Measurements from ENCODE around the gene SHQ1. TPM values are rescaled to one million over a fixed set of nuclear protein-coding genes. Genes with fewer than 3 reads are reported as not detected.

SHQ1 gene
- total RNA-seq, 4 donors from 2014 or later: 11.0 to 105 (median 13.4) TPM

DNA sequence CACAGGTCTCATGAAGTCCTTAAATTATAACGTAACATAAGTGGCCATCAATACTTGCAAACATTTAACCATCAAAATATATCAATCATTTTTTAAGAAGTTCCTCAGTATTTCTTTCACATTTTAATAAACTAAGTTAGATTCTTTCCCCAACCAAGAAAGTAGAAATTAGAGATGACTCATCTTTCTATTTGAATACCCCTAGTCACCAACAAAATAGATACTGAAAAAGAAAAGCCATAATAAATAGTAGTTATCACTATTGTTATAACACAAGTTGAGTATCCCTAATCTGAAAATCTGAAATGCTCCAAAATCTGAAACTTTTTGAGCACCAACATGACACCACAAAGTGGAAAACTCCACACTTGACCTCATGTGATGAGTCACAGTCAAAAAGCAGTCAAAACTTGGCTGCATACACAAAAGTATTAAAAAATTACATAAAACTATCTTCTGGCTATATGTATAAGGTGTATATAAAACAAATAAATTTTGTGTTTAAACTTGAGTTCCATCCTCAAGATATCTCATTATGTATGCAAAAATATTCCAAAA, 3.7 kb downstream of the SHQ1 start:
- no peak for DNase-seq
- H3K4me1 ChIP-seq: peaks cover 0 to 33% (median 7%) of the 10 kb centered on the region in 4 donors
- no peak overlapping the region for H3K4me3 ChIP-seq
- H3K9me3 ChIP-seq: no peaks in the 10 kb centered on the region
- H3K27me3 ChIP-seq: no peaks in the 10 kb centered on the region
- no peak overlapping the region for H3K27ac ChIP-seq
- peaks cover 0 to 31% (median 0%) of the 10 kb centered on the region in 3 donors for H3K36me3 ChIP-seq
- TF ChIP-seq POLR2A (IDR thresholded peaks at IDR 0.05): no peak
- TF ChIP-seq, protein P1, sequence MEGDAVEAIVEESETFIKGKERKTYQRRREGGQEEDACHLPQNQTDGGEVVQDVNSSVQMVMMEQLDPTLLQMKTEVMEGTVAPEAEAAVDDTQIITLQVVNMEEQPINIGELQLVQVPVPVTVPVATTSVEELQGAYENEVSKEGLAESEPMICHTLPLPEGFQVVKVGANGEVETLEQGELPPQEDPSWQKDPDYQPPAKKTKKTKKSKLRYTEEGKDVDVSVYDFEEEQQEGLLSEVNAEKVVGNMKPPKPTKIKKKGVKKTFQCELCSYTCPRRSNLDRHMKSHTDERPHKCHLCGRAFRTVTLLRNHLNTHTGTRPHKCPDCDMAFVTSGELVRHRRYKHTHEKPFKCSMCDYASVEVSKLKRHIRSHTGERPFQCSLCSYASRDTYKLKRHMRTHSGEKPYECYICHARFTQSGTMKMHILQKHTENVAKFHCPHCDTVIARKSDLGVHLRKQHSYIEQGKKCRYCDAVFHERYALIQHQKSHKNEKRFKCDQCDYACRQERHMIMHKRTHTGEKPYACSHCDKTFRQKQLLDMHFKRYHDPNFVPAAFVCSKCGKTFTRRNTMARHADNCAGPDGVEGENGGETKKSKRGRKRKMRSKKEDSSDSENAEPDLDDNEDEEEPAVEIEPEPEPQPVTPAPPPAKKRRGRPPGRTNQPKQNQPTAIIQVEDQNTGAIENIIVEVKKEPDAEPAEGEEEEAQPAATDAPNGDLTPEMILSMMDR (IDR thresholded peaks at IDR 0.05): no peak

DNA sequence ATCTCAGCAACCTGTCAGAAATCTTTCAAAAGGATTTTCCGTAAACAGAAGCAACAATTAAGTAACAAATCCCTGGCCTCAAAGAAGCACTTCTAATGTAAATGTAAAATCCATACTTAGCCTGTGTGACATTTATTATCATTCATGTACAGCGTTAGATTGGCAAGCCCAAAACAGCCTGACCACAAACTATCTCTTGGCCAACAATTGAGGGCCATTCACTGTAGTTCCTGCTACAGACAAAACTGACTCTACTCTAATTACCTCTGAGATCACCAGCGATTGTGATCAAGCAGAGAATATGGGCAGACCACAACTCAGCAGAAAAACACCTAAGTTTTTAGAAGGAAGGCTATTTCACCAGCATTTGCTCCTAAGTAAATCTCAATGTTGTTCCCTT, 9.2 kb downstream of the SHQ1 start:
- H3K4me1 ChIP-seq: no peaks in the 10 kb centered on the region
- no peaks in the 10 kb centered on the region for H3K9me3 ChIP-seq
- H3K27me3 ChIP-seq: no peaks in the 10 kb centered on the region
- no peak for DNase-seq
- peaks cover 0 to 70% (median 0%) of the 10 kb centered on the region in 3 donors for H3K36me3 ChIP-seq
- no peak overlapping the region for H3K27ac ChIP-seq
- no peak for TF ChIP-seq POLR2A (IDR thresholded peaks at IDR 0.05)
- TF ChIP-seq, protein P1 (IDR thresholded peaks at IDR 0.05): no peak
- H3K4me3 ChIP-seq: no peak overlapping the region

DNA sequence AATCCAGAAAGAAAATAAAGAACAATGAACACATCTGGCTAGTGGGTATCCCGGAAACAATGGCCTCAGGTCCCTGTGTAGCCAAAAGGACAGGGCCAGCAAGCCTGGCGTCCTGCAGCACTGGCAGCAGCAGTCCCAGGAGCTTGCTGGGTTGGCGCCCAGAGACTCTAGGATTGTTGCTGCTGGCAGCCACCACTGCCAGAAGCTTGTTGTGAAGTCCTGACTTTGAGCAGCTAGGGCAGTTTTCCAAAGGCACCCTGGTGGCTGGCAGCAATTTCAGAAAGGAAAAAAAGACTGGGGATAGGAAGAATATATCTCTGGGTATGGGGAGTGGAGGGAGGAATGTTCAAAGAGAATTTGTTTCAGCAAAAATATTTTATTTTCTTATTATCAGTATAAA, 11.3 kb downstream of the SHQ1 start:
- no peaks in the 10 kb centered on the region for H3K9me3 ChIP-seq
- TF ChIP-seq, protein P1 (IDR thresholded peaks at IDR 0.05): no peak
- TF ChIP-seq POLR2A (IDR thresholded peaks at IDR 0.05): no peak
- no peaks in the 10 kb centered on the region for H3K4me1 ChIP-seq
- no peaks in the 10 kb centered on the region for H3K27me3 ChIP-seq
- H3K36me3 ChIP-seq: peaks cover 0 to 70% (median 0%) of the 10 kb centered on the region in 3 donors
- no peak overlapping the region for H3K4me3 ChIP-seq
- DNase-seq: no peak
- H3K27ac ChIP-seq: no peak overlapping the region

DNA sequence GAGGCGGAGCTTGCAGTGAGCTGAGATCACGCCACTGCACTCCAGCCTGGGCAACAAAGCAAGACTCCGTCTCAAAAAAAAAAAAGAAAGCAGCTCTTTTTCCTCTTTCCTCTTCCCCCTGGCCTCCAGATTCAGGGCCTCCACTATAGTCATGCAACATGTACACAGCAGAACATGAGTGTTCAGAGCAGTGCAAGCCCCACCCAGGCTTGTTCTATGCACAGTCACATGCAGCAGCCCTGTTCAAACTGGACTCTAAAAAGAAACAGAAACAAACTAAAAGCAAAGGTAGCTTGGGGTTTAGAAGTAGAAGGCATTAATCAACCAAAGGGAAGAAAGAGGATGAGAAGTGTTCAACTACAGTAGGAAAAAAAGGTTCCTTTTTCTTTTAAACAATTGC, 11.8 kb downstream of the SHQ1 start:
- Histone ChIP-seq H3K27ac (no peak overlapping the region), H3K4me3 (no peak overlapping the region), H3K36me3 (peaks cover 0 to 65% (median 0%) of the 10 kb centered on the region in 3 donors)

DNA sequence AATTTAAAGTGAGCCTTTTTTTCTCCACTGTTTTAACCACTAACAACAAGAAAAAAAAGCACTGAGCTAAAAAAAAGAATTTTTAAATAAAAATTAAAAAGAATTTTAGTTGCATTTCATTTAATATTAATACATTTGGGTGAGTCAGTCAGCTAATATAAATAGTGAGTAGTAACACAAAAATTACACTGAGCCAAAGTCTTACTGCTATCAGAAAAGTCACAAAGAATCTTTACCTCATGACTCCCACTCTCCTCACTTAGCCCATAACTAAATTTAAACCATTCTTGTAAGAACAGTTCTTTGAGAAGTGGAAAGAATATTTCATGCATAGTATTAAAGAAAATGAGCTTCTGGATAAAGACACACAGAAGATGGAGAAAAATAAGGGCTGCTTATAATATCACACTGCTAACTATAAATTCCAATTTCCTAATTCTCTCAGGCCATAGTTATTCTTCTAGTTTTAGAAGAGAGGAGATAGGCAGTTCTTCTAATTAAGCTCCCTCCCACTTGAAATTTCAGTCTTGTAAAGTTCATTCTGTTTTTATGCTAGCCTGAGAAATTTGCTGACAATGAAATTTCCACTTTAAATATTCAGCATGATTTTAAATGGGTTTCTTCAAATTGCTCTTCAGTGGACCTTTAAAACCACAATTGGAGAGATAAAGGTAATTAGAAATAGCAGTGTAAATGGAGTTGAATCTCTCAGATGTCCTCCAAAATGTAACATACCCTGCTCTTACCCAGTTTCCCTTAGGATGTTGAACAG, 17.6 kb downstream of the SHQ1 start:
- H3K36me3 ChIP-seq: peaks cover 0 to 12% (median 0%) of the 10 kb centered on the region in 3 donors
- H3K27ac ChIP-seq: no peak overlapping the region
- no peak overlapping the region for H3K4me3 ChIP-seq
- no peaks in the 10 kb centered on the region for H3K9me3 ChIP-seq
- no peaks in the 10 kb centered on the region for H3K4me1 ChIP-seq
- TF ChIP-seq, protein P1 (IDR thresholded peaks at IDR 0.05): no peak
- no peak for TF ChIP-seq POLR2A (IDR thresholded peaks at IDR 0.05)
- DNase-seq: no peak
- no peaks in the 10 kb centered on the region for H3K27me3 ChIP-seq

More for the DNA sequence above, 11.8 kb downstream of the SHQ1 start:
- Histone ChIP-seq H3K9me3 (no peaks in the 10 kb centered on the region), H3K4me1 (no peaks in the 10 kb centered on the region), H3K27me3 (no peaks in the 10 kb centered on the region)
- DNase-seq: no peak
- TF ChIP-seq, protein P1 (IDR thresholded peaks at IDR 0.05): no peak
- no peak for TF ChIP-seq POLR2A (IDR thresholded peaks at IDR 0.05)
